ENCODE measurements around the gene ANAPC15. TPM values are rescaled to one million over a fixed set of nuclear protein-coding genes. Genes with fewer than 3 reads are reported as not detected.

The ANAPC15 gene
- total RNA-seq, 1 experiment from 2014 or later, result 37.4 TPM

GRCh38 chr11:72080326-72081183 is 31.9 kb downstream of the ANAPC15 start, which contains the start of the genes LRRC51 and NUMA1:
Gene LRRC51 (plus strand): TSS chr11:72080850. CDS start chr11:72089084, 8,234 bp downstream.
Gene NUMA1 (minus strand): TSS chr11:72080542. CDS start chr11:72035943, 44,599 bp downstream.
- Histone ChIP-seq H3K79me2 (ENCODE audit: low read length) (peaks cover 35% of the 10 kb centered on the region), H4K20me1 (ENCODE audit: insufficient read depth, low read depth, low read length) (peaks cover 11% of the 10 kb centered on the region; the same call in 1 of the 2 replicates), H3K9me2 (replicated peaks; ENCODE audit: insufficient read depth, low read length) (no peaks in the 10 kb centered on the region), H3K27ac (ENCODE audit: low read length) (peak within 1 kb of the TSS; percentile 44), H3K4me1 (ENCODE audit: low read length) (peaks cover 22% of the 10 kb centered on the region), H3K4me3 (ENCODE audit: low read length) (peak within 1 kb of the TSS; percentile 96), H3K36me3 (ENCODE audit: insufficient read depth, low read length) (no peaks in the 10 kb centered on the region), H2AFZ (ENCODE audit: low read length) (peak within 1 kb of the TSS; percentile 88), H3K27me3 (ENCODE audit: low read length) (no peaks in the 10 kb centered on the region), H3K9ac (ENCODE audit: low read length) (peak within 1 kb of the TSS; percentile 74), H3K4me2 (ENCODE audit: low read depth, low read length, poor library complexity, severe bottlenecking) (peak within 1 kb of the TSS; percentile 97), H3K9me3 (ENCODE audit: low read length) (no peaks in the 10 kb centered on the region)
- peak; percentile 100 for DNase-seq

GRCh38 chr11:72079819-72080325 is 32.6 kb downstream of the ANAPC15 start:
- Histone ChIP-seq H3K36me3 (ENCODE audit: insufficient read depth, low read length) (no peaks in the 10 kb centered on the region), H4K20me1 (ENCODE audit: insufficient read depth, low read depth, low read length) (peaks cover 17% of the 10 kb centered on the region; the same call in 1 of the 2 replicates), H3K4me2 (ENCODE audit: low read depth, low read length, poor library complexity, severe bottlenecking) (peak overlapping the region; percentile 97), H2AFZ (ENCODE audit: low read length) (peak overlapping the region; percentile 45; the same call in 1 of the 2 replicates), H3K4me1 (ENCODE audit: low read length) (peaks cover 27% of the 10 kb centered on the region), H3K4me3 (ENCODE audit: low read length) (peak overlapping the region; percentile 96), H3K9me3 (ENCODE audit: low read length) (no peaks in the 10 kb centered on the region), H3K27me3 (ENCODE audit: low read length) (no peaks in the 10 kb centered on the region), H3K27ac (ENCODE audit: low read length) (peak overlapping the region; percentile 44), H3K79me2 (ENCODE audit: low read length) (peaks cover 41% of the 10 kb centered on the region), H3K9ac (ENCODE audit: low read length) (peak overlapping the region; percentile 74), H3K9me2 (replicated peaks; ENCODE audit: insufficient read depth, low read length) (no peaks in the 10 kb centered on the region)
- DNase-seq, result no peak

GRCh38 chr11:72078477-72078876 is 34.0 kb downstream of the ANAPC15 start:
- Histone ChIP-seq H3K36me3 (ENCODE audit: insufficient read depth, low read length) (no peaks in the 10 kb centered on the region), H3K27ac (ENCODE audit: low read length) (no peak overlapping the region), H3K4me2 (ENCODE audit: low read depth, low read length, poor library complexity, severe bottlenecking) (peak overlapping the region; percentile 97), H3K27me3 (ENCODE audit: low read length) (no peaks in the 10 kb centered on the region), H4K20me1 (ENCODE audit: insufficient read depth, low read depth, low read length) (peaks cover 19% of the 10 kb centered on the region), H3K9me3 (ENCODE audit: low read length) (no peaks in the 10 kb centered on the region), H3K9ac (ENCODE audit: low read length) (no peak overlapping the region), H2AFZ (ENCODE audit: low read length) (no peak overlapping the region), H3K79me2 (ENCODE audit: low read length) (peaks cover 49% of the 10 kb centered on the region), H3K4me1 (ENCODE audit: low read length) (peaks cover 27% of the 10 kb centered on the region), H3K4me3 (ENCODE audit: low read length) (peak overlapping the region; percentile 96), H3K9me2 (replicated peaks; ENCODE audit: insufficient read depth, low read length) (no peaks in the 10 kb centered on the region)
- no peak for DNase-seq

- peaks cover 30% of the 10 kb centered on the region for H3K4me1 ChIP-seq (ENCODE audit: low read length)
- H2AFZ ChIP-seq (ENCODE audit: low read length), result no peak overlapping the region
- no peak overlapping the region for H3K4me3 ChIP-seq (ENCODE audit: low read length)
- H3K27me3 ChIP-seq (ENCODE audit: low read length), result no peaks in the 10 kb centered on the region
- H3K79me2 ChIP-seq (ENCODE audit: low read length), result peaks cover 73% of the 10 kb centered on the region
- H3K9me2 ChIP-seq (replicated peaks; ENCODE audit: insufficient read depth, low read length), result no peaks in the 10 kb centered on the region
- H4K20me1 ChIP-seq (ENCODE audit: insufficient read depth, low read depth, low read length), result peaks cover 30% of the 10 kb centered on the region
- no peak for DNase-seq
- no peak overlapping the region for H3K4me2 ChIP-seq (ENCODE audit: low read depth, low read length, poor library complexity, severe bottlenecking)
- H3K9me3 ChIP-seq (ENCODE audit: low read length), result no peaks in the 10 kb centered on the region
- no peaks in the 10 kb centered on the region for H3K36me3 ChIP-seq (ENCODE audit: insufficient read depth, low read length)
- no peak overlapping the region for H3K27ac ChIP-seq (ENCODE audit: low read length)
- H3K9ac ChIP-seq (ENCODE audit: low read length), result no peak overlapping the region
These were observed 36.7 kb downstream of the ANAPC15 start for GRCh38 chr11:72075756-72076155.

GRCh38 chr11:72075109-72075508 is 37.4 kb downstream of the ANAPC15 start:
- DNase-seq, result peak; percentile 58
- no peak overlapping the region for H3K4me3 ChIP-seq (ENCODE audit: low read length)
- H3K9me3 ChIP-seq (ENCODE audit: low read length), result no peaks in the 10 kb centered on the region
- H3K27ac ChIP-seq (ENCODE audit: low read length), result no peak overlapping the region
- peaks cover 34% of the 10 kb centered on the region for H3K4me1 ChIP-seq (ENCODE audit: low read length)
- no peak overlapping the region for H3K4me2 ChIP-seq (ENCODE audit: low read depth, low read length, poor library complexity, severe bottlenecking)
- peaks cover 79% of the 10 kb centered on the region for H3K79me2 ChIP-seq (ENCODE audit: low read length)
- H3K36me3 ChIP-seq (ENCODE audit: insufficient read depth, low read length), result no peaks in the 10 kb centered on the region
- no peak overlapping the region for H2AFZ ChIP-seq (ENCODE audit: low read length)
- no peaks in the 10 kb centered on the region for H3K9me2 ChIP-seq (replicated peaks; ENCODE audit: insufficient read depth, low read length)
- H4K20me1 ChIP-seq (ENCODE audit: insufficient read depth, low read depth, low read length), result peaks cover 30% of the 10 kb centered on the region
- no peaks in the 10 kb centered on the region for H3K27me3 ChIP-seq (ENCODE audit: low read length)
- H3K9ac ChIP-seq (ENCODE audit: low read length), result no peak overlapping the region

- H4K20me1 ChIP-seq (ENCODE audit: insufficient read depth, low read depth, low read length), result peaks cover 23% of the 10 kb centered on the region
- no peak overlapping the region for H3K4me3 ChIP-seq (ENCODE audit: low read length)
- no peak overlapping the region for H3K27ac ChIP-seq (ENCODE audit: low read length)
- no peak overlapping the region for H2AFZ ChIP-seq (ENCODE audit: low read length)
- H3K36me3 ChIP-seq (ENCODE audit: insufficient read depth, low read length), result no peaks in the 10 kb centered on the region
- H3K9me2 ChIP-seq (replicated peaks; ENCODE audit: insufficient read depth, low read length), result no peaks in the 10 kb centered on the region
- H3K79me2 ChIP-seq (ENCODE audit: low read length), result peaks cover 64% of the 10 kb centered on the region
- H3K4me1 ChIP-seq (ENCODE audit: low read length), result peaks cover 24% of the 10 kb centered on the region
- no peak overlapping the region for H3K9ac ChIP-seq (ENCODE audit: low read length)
- DNase-seq, result no peak
- no peak overlapping the region for H3K4me2 ChIP-seq (ENCODE audit: low read depth, low read length, poor library complexity, severe bottlenecking)
- H3K27me3 ChIP-seq (ENCODE audit: low read length), result no peaks in the 10 kb centered on the region
- no peaks in the 10 kb centered on the region for H3K9me3 ChIP-seq (ENCODE audit: low read length)
These were observed 40.1 kb downstream of the ANAPC15 start for GRCh38 chr11:72072348-72072747.

- Histone ChIP-seq H3K9me2 (replicated peaks; ENCODE audit: insufficient read depth, low read length) (no peaks in the 10 kb centered on the region), H3K36me3 (ENCODE audit: insufficient read depth, low read length) (no peaks in the 10 kb centered on the region), H2AFZ (ENCODE audit: low read length) (no peak overlapping the region), H3K4me1 (ENCODE audit: low read length) (peaks cover 24% of the 10 kb centered on the region), H3K9me3 (ENCODE audit: low read length) (no peaks in the 10 kb centered on the region), H3K4me2 (ENCODE audit: low read depth, low read length, poor library complexity, severe bottlenecking) (no peak overlapping the region), H3K27me3 (ENCODE audit: low read length) (no peaks in the 10 kb centered on the region), H3K27ac (ENCODE audit: low read length) (no peak overlapping the region), H4K20me1 (ENCODE audit: insufficient read depth, low read depth, low read length) (peaks cover 18% of the 10 kb centered on the region), H3K79me2 (ENCODE audit: low read length) (peaks cover 60% of the 10 kb centered on the region), H3K9ac (ENCODE audit: low read length) (no peak overlapping the region), H3K4me3 (ENCODE audit: low read length) (no peak overlapping the region)
- no peak for DNase-seq
These were observed 42.0 kb downstream of the ANAPC15 start for GRCh38 chr11:72070491-72070890.

GRCh38 chr11:72069787-72070251 is 42.7 kb downstream of the ANAPC15 start:
- no peak overlapping the region for H3K9ac ChIP-seq (ENCODE audit: low read length)
- no peak for DNase-seq

More at GRCh38 chr11:72069787-72070251, 42.7 kb downstream of the ANAPC15 start:
- Histone ChIP-seq H3K36me3 (ENCODE audit: insufficient read depth, low read length) (no peaks in the 10 kb centered on the region), H3K27me3 (ENCODE audit: low read length) (no peaks in the 10 kb centered on the region), H2AFZ (ENCODE audit: low read length) (no peak overlapping the region), H4K20me1 (ENCODE audit: insufficient read depth, low read depth, low read length) (peaks cover 13% of the 10 kb centered on the region; the same call in 1 of the 2 replicates), H3K4me1 (ENCODE audit: low read length) (peaks cover 20% of the 10 kb centered on the region), H3K79me2 (ENCODE audit: low read length) (peaks cover 56% of the 10 kb centered on the region), H3K4me2 (ENCODE audit: low read depth, low read length, poor library complexity, severe bottlenecking) (no peak overlapping the region), H3K9me3 (ENCODE audit: low read length) (no peaks in the 10 kb centered on the region), H3K27ac (ENCODE audit: low read length) (no peak overlapping the region), H3K9me2 (replicated peaks; ENCODE audit: insufficient read depth, low read length) (no peaks in the 10 kb centered on the region), H3K4me3 (ENCODE audit: low read length) (no peak overlapping the region)

All from Karpas-422 (cell line).